Measurements from ENCODE around the gene MBIP. TPM values are rescaled to one million over a fixed set of nuclear protein-coding genes. Genes with fewer than 3 reads are reported as not detected.

The MBIP gene
- total RNA-seq, 2 experiments from 2014 or later, result 77.9 to 78.9 TPM

- no peak overlapping the region for H3K27ac Mint-ChIP-seq
- ChIA-PET POLR2A (no interaction called here), CTCF (no interaction called here)
- H3K27ac ChIP-seq (ENCODE audit: low read depth in 1 of 2, low read length in 2 of 2), result no peak overlapping the region
- TF ChIP-seq, protein P1, sequence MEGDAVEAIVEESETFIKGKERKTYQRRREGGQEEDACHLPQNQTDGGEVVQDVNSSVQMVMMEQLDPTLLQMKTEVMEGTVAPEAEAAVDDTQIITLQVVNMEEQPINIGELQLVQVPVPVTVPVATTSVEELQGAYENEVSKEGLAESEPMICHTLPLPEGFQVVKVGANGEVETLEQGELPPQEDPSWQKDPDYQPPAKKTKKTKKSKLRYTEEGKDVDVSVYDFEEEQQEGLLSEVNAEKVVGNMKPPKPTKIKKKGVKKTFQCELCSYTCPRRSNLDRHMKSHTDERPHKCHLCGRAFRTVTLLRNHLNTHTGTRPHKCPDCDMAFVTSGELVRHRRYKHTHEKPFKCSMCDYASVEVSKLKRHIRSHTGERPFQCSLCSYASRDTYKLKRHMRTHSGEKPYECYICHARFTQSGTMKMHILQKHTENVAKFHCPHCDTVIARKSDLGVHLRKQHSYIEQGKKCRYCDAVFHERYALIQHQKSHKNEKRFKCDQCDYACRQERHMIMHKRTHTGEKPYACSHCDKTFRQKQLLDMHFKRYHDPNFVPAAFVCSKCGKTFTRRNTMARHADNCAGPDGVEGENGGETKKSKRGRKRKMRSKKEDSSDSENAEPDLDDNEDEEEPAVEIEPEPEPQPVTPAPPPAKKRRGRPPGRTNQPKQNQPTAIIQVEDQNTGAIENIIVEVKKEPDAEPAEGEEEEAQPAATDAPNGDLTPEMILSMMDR (IDR thresholded peaks at IDR 0.05), result no peak
- no peak overlapping the region for H3K4me3 Mint-ChIP-seq
- intact Hi-C loops (cut with DNase I, micrococcal nuclease), result no loop called here
- peaks cover 35% of the 10 kb centered on the region for H3K27me3 Mint-ChIP-seq
- no peak for DNase-seq
- H3K4me1 ChIP-seq (ENCODE audit: insufficient read depth, low read length), result no peaks in the 10 kb centered on the region
- H3K4me3 ChIP-seq (ENCODE audit: low read length), result no peak overlapping the region
- H3K9me3 Mint-ChIP-seq, result no peaks in the 10 kb centered on the region
- no peak for ATAC-seq (ENCODE audit: poor library complexity)
- no peaks in the 10 kb centered on the region for H3K36me3 Mint-ChIP-seq (ENCODE audit: low read depth)
- H3K4me1 Mint-ChIP-seq (ENCODE audit: low read depth), result no peaks in the 10 kb centered on the region
- no peaks in the 10 kb centered on the region for H3K36me3 ChIP-seq (ENCODE audit: insufficient read depth, low read length)
- peaks cover 0 to 6% of the 10 kb centered on the region in 2 experiments for H3K27me3 ChIP-seq (ENCODE audit: control insufficient read depth in 1 of 2, insufficient read depth in 2 of 2, low read length in 2 of 2)
- no peaks in the 10 kb centered on the region for H3K9me3 ChIP-seq (ENCODE audit: control insufficient read depth in 1 of 2, insufficient read depth in 1 of 2, low read length in 2 of 2)
Measured at GRCh38 chr14:36363704-36364103, 43.3 kb upstream of the MBIP start.

GRCh38 chr14:36362648-36363047 lies 42.2 kb upstream of the MBIP start:
- no peaks in the 10 kb centered on the region for H3K36me3 Mint-ChIP-seq (ENCODE audit: low read depth)
- TF ChIP-seq, protein P1 (IDR thresholded peaks at IDR 0.05), result no peak
- POLR2A ChIA-PET, result no interaction called here
- intact Hi-C loops (cut with DNase I, micrococcal nuclease), result no loop called here
- H3K9me3 Mint-ChIP-seq, result no peaks in the 10 kb centered on the region
- H3K36me3 ChIP-seq (ENCODE audit: insufficient read depth, low read length), result no peaks in the 10 kb centered on the region
- H3K4me3 ChIP-seq (ENCODE audit: low read length), result no peak overlapping the region
- DNase-seq (no peak), ATAC-seq (ENCODE audit: poor library complexity) (no peak)
- H3K4me3 Mint-ChIP-seq, result no peak overlapping the region
- peaks cover 0 to 2% of the 10 kb centered on the region in 2 experiments for H3K27me3 ChIP-seq (ENCODE audit: control insufficient read depth in 1 of 2, insufficient read depth in 2 of 2, low read length in 2 of 2)
- H3K27ac ChIP-seq (ENCODE audit: low read depth in 1 of 2, low read length in 2 of 2), result no peak overlapping the region
- no peaks in the 10 kb centered on the region for H3K4me1 ChIP-seq (ENCODE audit: insufficient read depth, low read length)
- no peaks in the 10 kb centered on the region for H3K4me1 Mint-ChIP-seq (ENCODE audit: low read depth)
- H3K9me3 ChIP-seq (ENCODE audit: control insufficient read depth in 1 of 2, insufficient read depth in 1 of 2, low read length in 2 of 2), result no peaks in the 10 kb centered on the region
- CTCF ChIA-PET, result no interaction called here
- no peak overlapping the region for H3K27ac Mint-ChIP-seq
- H3K27me3 Mint-ChIP-seq, result peaks cover 32% of the 10 kb centered on the region

- DNase-seq, result no peak
- peaks cover 8% of the 10 kb centered on the region for H3K9me3 Mint-ChIP-seq
- H3K27ac Mint-ChIP-seq, result no peak overlapping the region
- H3K4me3 Mint-ChIP-seq, result no peak overlapping the region
- ChIA-PET POLR2A (no interaction called here), CTCF (interaction anchor here (1.4 kb wide), 1 partner anchor 12 kb away, joined by 3 read pairs; no protein-coding TSS in a partner anchor)
- intact Hi-C loops (cut with DNase I, micrococcal nuclease), result no loop called here
- H3K36me3 Mint-ChIP-seq (ENCODE audit: low read depth), result no peaks in the 10 kb centered on the region
- TF ChIP-seq, protein P1 (IDR thresholded peaks at IDR 0.05), result no peak
- Histone ChIP-seq H3K4me3 (ENCODE audit: low read length) (no peak overlapping the region), H3K4me1 (ENCODE audit: insufficient read depth, low read length) (no peaks in the 10 kb centered on the region), H3K27ac (ENCODE audit: low read depth in 1 of 2, low read length in 2 of 2) (no peak overlapping the region), H3K36me3 (ENCODE audit: insufficient read depth, low read length) (no peaks in the 10 kb centered on the region), H3K9me3 (ENCODE audit: control insufficient read depth in 1 of 2, insufficient read depth in 1 of 2, low read length in 2 of 2) (peaks cover 0 to 7% of the 10 kb centered on the region in 2 experiments), H3K27me3 (ENCODE audit: control insufficient read depth in 1 of 2, insufficient read depth in 2 of 2, low read length in 2 of 2) (no peaks in the 10 kb centered on the region)
- H3K4me1 Mint-ChIP-seq (ENCODE audit: low read depth), result no peaks in the 10 kb centered on the region
- H3K27me3 Mint-ChIP-seq, result peaks cover 22% of the 10 kb centered on the region
- no peak for ATAC-seq (ENCODE audit: poor library complexity)
Measured at GRCh38 chr14:36361210-36361853, 40.9 kb upstream of the MBIP start.
